HG02870 (cell line): ENCODE data around the gene CNOT6.
"Not testable (repeated sequence)": the region's sequence is repeated elsewhere in the genome, so short reads cannot be mapped to it uniquely, and the experiment has no call there.

Source experiments
- ATAC-seq: cut with Tn5 transposase; IDR thresholded peaks from one replicate; pipeline ENCODE4 v1.9.1; 2021; ENCODE audit warnings: mild to moderate bottlenecking, moderate library complexity; ENCODE audit not compliant: unreplicated experiment

Gene CNOT6

DNA sequence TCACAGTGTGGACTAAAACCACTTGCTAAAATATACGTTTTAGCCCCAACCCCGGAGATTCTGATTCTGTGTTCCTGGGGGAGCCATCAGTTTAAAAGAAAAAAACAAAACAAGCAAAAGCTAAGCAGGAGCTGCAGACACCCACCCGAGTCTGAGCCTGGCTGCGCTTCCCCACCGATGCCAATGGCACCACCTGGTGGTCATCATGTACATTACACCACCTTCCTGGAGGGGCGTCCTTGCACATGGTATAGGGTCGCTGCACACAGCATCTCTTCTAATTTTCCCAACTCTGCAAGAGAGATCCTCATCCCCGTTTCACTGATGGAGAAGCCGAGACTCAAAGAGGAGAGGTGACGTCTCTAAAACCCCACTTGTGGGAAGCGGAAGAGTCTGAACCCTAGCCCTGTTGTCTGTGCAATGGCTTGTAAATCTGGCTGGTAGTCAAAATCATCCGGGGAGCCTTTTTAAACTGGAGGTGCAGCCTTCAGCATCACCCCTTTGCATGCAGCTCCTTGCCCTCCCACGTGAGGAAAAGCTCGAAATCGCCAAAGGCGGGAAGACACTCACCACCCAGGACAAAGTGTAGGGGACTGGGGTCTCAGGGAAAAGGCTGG lies 23.1 kb upstream of the CNOT6 start:
- no peak for ATAC-seq

DNA sequence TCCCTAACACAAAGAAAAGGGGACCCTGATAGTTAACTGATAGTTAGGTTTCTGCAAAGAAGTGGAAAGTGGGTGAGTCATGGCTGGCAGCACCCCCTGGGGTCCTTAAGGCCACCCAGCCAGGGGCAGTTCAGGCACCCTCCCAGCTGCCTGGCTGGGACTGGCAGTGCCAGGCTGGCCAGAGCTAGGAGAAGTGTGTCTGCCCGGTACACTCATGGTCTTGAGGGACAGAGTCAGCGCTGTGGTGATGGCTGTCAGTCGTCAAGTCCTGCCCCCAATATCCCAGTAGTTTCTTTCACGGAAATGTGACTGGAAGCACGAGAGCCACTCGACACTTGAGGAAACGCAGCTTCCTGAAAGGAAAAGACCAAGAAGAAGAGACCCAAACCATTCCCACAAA lies 22.3 kb upstream of the CNOT6 start:
- no peak for ATAC-seq

DNA sequence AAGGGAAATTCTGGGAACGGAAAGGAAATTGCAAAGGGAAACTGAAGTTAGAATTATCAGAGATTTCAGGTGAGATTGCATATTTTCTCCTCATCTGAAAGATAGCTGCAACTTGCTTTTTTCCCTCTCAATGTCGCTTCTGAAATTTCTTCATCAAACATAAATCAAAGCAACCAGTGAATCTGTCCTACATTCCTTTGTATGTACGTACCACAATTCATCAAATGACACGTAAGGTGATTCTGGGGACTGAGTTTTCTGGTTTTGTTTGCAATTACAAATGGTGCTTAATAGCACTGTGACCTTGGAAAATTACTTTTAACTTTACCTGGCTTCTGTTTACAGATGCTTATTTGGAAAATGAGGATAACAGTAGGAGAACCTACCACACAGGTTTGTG lies 21.9 kb upstream of the CNOT6 start:
- ATAC-seq, result no peak

DNA sequence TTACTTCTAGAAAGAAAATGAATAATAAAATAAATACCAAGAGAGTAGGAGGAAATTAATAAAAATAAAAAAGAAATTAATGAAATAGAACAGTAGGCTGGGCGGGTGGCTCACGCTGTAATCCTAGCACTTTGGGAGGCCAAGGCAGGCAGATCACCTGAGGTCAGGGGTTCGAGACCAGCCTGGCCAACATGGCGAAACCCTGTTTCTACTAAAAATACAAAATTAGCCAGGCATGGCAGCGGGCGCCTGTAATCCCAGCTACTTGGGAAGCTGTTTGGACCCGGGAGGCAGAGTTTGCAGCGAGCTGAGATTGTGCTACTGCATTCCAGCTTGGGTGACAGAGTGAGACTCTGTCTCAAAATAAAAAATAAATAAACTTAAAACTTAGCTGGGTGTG lies 20.8 kb upstream of the CNOT6 start:
- ATAC-seq, result not testable (repeated sequence)

DNA sequence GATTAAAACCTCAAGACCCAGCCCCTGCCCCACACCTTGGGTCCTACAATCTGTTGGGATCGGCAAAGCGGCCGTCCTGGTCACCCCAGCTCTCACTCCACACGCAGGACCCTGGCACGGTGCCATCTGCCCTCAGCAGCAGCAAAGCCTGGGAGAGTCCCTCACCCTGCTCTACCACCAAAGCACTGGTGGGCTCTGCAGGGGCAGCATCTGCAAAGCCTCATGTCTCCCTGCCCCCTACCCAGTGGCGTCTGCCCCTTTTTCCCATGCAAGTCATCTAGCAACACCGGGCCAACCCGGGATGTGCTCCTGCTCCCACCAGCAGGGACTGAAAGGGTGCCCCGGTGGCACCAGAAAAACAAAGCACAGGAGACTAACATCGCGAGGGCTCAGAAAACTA lies 19.6 kb upstream of the CNOT6 start:
- ATAC-seq, result no peak

DNA sequence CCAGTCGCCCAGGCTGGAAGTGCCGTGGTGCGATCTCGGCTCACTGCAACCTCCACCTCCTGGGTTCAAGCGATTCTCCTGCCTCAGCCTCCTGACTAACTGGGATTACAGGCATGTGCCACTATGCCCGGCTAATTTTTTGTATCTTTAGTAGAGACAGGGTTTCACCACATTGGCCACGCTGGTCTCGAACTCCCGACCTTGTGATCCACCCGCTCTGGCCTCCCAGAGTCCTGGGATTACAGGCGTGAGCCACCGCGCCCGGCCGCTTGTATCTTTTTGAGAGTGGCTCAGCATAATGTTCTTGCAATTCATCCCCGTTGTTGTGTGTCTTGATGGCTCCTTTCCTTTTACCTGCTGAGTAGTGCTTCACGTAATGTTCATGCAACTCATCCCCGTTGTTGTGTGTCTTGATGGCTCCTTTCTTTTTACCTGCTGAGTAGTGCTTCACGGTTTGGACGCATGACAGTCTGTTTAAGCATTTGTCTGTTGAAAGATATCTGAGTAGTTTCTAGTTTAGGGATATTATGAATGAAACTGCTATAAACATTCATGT lies 18.1 kb upstream of the CNOT6 start:
- not testable (repeated sequence) for ATAC-seq

DNA sequence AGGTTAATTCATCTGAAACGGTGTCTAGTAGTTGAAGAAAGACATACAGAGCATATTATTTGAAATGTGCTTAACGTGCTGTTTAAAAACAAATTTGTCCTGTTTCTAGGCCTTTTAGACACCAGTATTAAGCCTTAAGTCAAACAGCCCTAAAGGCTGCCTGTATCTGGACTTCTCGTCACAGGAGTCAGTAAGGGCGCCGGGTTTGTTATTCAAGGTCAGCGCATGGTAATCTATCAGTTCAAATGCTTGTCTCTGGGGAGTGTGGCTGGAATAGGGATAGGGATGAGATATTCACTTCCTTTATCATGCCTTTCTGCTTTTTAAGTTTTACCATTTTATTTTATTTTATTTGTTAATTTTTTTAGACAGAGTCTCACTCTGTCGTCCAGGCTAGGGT lies 9.4 kb upstream of the CNOT6 start:
- ATAC-seq, result no peak

DNA sequence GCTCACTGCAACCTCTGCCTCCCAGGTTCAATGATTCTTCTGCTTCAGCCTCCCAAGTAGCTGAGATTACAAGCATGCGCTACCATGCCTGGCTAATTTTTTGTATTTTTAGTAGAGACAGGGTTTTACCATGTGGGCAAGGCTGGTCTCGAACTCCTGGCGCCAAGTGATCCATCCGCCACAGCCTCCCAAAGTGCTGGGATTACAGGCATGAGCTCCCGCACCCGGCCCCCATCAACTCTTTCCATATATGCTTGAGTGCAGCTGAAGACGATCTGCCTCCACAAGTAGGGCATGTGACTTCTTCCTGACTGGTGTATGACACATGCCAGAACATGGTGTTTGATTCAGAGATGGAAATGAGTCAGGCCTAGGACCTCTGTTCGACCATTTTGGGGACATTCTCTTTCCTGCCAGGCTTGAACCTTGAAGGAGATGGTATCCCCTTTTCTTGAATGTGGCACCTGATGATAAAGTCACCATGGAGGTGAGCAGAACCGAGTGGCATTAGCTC lies 7.5 kb upstream of the CNOT6 start:
- no peak for ATAC-seq

DNA sequence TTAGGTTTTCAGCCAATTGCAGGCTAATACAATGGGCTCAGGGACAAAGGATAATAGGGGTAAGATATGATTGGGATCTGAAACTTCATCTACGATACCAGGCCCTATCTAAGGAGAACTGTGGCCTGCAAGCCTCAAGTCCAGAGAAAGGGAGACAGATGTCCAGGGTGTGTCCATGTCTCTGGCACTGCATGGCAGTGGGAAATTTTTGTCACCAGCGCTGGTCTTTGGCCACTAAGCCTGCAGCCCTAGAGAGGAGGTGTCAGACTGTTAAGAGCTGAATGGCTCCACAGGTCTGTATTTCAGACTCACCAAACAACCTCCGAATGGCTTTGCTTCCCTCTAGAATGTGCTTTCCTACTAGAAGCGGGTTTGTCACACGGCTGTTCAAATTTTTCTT lies 6.6 kb upstream of the CNOT6 start:
- ATAC-seq, result no peak

DNA sequence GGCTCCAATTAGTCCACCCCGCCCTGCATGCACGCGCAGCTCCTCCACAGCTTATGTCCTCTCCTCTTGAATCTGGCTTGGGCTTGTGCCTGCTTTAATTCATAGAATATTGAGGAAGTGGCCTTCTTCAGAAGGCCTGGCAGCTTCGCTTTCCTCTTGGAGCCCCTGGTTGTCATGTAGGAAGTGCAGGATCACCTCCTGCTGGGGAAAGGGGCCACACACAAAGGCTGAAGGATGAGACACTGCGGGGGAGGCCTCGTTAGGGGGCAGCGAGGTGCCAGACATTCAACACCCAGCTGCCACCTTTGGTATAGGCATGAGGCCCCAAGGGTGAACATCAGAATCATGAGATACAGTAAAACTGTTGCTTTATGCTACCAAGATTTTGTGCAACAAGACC lies 2.7 kb upstream of the CNOT6 start:
- no peak for ATAC-seq

DNA sequence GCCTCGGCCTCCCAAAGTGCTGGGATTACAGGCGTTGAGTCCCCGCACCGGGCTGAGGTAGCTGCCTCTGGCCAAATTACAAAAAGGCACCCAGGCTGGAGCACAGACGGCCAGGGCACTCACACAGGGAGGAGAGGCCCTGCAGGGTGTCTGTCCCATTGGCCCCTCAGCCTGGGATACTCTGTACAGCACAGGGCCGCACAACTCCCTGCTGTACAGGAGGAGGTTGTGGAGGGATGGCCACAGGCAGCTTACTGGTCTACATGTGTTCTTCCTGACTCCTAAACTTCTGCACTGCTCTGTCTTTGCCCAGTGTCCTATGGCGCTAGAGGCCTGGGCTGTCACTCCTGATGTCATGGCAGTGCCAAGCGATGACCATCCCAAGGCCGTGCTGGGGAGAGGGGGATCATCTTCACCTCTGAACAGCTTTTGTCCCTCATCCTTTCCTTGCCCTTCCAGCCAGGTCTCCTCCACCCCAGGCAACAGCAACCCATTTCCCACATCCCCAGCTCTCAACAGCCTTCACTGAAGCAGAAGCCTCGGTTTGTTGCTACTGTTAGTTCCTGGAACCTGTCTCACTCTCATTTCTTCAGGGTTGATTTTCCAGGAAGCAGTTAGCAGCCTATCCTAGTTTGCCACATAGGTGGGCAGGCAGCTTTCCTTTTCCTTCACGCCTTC lies 1.8 kb upstream of the CNOT6 start:
- ATAC-seq, result no peak

DNA sequence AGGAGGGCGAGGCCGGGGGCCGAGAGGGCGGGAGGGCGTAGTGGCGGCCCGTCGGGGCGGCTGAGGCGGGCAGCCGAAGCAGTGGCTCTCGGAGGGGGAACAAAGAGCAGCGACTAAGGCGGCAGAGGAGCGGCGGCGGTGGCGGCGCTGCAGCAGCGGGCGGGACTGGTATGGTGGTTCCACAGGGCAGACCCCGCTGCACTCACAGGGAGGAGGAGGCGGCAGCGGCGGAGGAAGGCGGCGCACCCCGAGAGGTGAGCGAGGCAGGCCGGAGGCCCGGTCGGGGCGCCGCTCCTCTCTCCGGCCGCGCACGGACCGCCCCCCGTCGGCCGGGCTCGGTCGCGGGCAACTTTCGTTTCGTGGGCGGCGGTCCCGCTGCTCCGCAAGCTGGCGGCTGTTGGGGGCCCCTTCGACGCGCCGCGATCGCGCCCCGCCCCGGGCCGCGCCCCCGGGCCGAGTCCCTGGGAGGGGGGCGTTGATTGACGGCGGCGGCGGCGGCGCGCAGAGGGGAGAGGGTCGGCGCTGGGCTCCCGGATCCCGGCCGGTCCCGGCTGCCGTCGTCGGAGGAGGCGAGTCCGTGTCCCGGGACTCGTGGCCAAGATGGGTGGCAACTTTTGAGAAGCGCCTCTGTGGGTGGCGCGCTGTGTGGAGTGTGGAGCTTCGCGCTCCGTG lies 467 bp downstream of the CNOT6 start:
- peak; percentile 34 for ATAC-seq

DNA sequence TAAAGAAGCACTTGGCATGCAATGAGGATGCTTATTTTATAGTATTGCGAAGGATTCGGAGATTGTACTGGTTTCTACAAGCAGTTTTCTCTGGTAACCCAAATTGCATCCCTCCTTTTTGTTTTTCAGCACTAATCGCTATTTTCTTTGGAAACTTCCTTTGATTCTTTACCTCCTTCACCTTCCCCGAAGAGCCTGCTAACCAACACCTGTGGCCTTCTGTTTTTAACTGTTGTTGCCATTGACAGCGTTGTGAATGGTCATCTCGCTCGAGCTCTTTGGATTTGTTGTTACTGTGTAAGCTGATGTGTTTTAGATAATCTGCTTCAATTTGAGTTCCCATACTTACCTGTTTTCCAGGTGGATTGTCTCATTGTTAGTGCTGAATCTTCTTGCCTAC lies 1.1 kb downstream of the CNOT6 start:
- ATAC-seq, result no peak

DNA sequence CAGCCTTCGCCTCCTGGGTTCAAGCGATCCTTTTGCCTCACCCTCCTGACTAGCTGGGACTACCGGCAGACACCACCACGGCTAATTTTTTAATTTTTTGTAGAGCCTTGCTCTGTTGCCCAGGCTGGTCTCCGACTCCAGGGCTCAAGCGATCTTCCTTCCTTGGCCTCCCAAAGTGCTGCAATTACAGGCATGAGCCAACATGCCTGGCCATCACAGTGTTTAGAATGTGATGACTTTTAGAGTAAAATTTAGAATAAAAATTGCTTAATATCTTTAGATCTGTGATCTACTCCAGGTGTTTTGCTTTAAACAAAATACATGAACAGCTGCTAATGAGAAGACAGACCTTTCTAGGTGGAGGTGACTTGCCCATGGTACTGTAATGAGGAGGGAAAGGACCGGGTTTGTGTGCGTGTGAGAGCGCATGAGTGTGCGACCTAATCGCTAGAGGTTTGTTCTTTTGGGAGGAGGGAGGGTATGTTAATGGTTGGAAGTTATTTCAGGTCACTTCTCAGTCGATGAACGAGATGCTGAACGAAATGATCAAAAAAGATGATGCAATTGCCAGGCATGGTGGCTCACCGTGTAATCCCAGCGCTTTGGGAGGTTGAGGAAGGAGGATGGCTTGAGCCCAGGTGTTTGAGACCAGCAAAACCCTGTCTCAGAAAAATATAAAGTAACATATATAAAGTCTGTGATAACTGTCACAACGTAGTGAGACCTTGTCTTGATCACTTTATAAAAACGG lies 2.0 kb downstream of the CNOT6 start:
- no peak for ATAC-seq

DNA sequence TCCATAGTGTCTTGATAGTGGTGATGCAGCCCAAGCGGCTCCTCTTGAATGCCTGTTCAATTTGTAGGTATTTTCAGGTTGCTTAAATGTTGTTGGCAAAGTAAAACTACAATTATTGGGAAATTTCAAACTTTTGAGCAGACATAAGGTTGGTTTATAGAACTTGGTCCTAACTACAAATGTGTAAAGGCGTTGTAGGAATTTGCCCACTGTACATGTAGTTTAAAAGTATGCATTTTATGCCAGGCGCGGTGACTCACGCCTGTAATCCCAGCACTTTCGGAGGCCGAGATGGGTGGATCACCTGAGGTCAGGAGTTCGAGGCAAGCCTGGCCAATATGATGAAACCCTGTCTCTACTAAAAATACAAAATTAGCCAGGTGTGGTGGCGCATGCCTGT lies 2.6 kb downstream of the CNOT6 start:
- ATAC-seq, result not testable (repeated sequence)

DNA sequence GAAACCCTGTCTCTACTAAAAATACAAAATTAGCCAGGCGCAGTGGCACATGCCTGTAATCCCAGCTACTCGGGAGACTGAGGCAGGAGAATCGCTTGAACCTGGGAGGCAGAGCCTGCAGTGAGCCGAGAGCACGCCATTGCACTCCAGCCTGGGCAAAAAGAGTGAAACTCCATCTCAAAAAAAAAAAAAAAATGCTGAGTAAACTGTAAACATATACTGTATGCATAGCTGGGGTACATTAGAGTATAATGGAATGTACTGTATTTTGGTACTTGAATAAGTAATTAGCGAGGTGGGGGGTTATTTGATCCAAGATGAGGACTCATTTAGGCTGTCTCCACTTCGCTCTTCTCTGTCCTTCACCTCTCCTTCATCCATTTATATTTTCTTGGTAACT lies 3.7 kb downstream of the CNOT6 start:
- not testable (repeated sequence) for ATAC-seq

DNA sequence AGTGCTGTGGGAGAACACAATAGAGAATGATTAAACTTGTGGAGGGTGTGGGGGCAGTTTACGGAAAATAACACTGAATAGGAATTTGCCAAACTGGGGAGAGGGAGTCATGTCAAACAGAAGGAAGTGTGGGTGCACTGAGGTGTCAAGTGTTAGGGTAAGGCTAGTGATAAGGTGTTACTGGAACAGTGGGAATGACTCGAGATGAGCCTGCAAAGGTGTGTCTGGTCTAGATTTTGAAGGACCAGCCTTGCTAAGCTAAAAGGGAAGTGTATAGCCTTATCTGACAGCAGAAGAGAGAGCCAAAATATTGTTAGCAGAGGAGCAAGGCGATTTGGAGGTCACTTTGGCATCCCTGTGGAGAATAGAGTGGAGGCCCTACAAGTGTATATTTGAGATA lies 4.2 kb downstream of the CNOT6 start:
- no peak for ATAC-seq

DNA sequence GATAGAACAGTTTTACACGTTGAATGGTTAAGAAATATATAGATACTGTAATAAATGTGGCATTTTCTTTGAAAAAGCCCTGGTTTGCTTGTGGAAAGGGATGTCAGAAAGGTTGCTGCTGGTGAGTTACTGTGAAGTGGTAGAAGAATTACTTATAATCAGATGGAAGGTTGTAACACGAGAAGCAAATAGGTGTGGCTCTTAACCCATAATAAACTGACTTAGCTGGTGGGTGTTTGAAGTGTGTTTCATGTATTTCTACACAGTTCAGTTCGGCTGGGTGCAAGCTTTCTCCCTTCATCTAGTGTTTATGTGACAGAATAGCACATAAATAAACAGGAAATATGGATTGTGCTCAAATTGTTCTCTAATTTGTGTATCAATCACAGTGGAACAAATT lies 5.5 kb downstream of the CNOT6 start:
- ATAC-seq, result no peak

DNA sequence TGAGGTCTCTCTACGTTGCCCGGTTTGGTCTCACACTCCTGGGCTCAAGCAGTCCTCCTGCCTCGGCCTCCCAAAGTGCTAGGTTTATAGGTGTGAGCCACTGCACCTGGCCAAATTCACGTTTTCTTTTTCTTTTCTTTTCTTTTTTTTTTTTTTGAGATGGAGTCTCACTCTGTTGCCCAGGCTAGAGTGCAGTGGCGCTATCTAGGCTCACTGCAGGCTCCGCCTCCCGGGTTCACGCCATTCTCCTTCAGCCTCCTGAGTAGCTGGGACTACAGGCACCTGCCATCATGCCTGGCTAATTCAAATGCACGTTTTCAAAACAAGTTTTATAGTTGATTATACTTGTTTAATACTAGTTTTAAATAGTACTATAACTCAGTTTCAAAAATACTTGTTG lies 6.1 kb downstream of the CNOT6 start:
- not testable (repeated sequence) for ATAC-seq

DNA sequence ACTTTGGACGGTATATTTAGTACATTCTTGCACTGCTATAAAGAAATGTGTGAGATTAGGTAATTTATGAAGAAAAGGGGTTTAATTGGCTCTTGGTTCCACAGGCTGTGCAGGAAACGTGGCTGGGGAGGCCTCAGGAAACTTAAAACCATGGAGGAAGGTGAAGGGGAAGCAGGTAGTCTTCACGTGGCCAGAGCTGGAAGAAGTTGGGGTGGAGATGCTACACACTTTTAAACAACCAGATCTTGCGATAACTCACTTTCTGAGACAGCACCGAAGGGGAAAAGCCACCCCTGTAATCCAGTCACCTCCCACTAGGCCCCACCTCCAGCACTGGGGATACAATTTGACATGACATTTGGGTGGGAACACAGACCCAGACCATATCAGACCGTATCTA lies 13.5 kb downstream of the CNOT6 start:
- ATAC-seq, result no peak

DNA sequence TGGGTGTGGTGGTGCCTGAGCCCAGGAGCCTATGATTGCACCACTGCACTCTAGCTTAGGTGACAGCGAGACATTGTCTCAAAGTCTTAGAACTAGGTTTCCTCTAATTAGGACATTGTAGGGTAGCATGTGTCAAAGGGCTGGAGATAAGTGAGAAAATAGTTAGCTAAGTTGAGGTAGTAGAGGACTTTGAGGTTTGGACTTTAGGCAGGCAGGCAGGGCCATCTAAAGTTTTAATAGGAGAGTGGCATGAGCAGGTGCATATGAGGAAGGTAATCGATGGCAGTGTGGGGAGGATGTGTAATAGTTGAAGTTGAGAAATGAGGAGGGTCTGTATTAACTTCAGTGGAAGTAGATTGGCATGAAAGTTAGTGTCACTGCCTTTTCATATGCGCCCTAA lies 21.1 kb downstream of the CNOT6 start:
- no peak for ATAC-seq
